HG03520 (cell line): ENCODE results near the gene KCNH1.

ENCODE experiments used
- ATAC-seq: cut with Tn5 transposase; IDR thresholded peaks from one replicate; pipeline ENCODE4 v1.9.1; 2021; ENCODE audit warnings: mild to moderate bottlenecking, moderate library complexity; ENCODE audit not compliant: unreplicated experiment

The KCNH1 gene

DNA sequence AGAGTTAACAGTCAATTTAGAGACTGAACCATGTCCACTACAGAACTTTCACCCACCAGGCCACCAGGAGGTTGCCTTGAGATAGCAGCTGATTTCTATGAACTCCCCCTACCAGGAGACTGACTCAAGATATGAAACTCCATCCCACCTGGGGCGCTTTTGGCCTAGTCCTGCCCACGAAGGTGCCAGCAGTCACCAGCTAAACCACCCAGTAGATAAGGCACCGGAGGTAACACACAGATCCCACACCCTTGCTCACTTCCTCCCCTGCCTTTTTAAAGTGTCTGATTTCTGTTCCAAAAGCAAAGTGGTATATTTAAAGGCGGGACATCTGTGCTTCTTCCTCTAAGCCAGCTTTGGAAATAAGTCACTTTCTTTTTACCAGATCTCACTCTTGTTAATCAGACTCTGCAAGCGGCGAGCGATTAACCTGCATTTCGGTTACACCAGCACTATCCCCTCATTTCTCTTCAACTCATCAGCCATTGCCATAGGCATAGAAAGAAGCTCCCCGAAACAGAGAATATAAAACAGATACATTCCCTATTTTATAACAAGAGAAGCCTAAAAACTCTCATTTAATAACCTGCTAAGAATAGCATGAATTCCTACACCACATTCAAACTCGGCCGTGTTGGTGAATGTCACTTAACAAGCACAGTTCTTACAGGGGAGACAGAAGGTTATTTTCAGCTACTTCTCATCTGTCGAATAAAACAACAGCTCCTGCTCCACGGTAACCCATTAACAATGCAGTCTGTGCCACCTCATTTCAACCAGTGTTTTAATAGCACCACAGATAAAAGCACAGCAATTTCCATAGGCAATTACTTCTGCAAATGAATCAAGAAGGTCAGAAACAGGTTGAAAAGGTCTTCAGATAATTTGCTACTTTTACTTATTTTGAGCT lies 318.1 kb downstream of the KCNH1 start:
- ATAC-seq = no peak

GRCh38 chr1:210814382-210815123 lies 319.4 kb downstream of the KCNH1 start:
- ATAC-seq = no peak

DNA sequence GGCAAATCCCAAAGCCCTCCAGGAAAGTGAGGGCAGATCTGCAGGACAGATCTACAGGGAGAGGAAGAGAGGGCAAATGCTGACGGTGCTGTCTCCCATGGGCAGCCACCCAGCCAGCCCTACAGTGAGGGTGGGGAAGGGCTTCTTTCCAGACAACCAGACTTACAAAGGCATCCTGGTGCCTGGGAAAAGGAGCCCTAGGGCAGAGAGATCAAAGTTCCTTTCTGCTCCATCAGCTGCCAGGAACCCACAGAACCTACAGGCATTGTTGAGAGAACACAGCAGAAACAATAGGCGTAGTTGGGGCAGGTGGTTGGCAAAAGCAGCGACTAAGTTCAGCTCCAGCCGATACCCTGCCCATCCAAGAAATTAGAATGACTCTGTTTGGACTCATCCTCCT lies 332.4 kb downstream of the KCNH1 start:
- ATAC-seq = no peak

- no peak for ATAC-seq
Measured at GRCh38 chr1:210800756-210801155, 333.2 kb downstream of the KCNH1 start.

DNA sequence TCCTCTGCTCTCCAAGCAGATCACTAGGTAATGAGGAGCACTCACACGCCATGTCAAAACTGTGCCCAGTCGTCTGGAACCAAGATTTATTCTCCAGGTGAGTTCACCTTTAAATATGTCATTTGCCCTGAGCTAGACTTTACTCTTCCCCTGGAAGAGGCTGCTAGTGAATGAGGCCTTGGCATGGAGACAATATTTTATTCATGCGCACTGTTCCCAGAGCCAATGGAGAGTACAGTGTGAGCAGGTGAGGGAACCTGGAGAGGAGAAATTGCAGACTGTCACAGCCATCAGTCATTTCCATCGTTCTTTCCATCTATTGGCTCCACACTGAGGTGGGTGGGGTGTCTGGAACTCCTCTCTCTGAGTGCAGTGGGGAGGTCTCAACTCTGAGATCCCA lies 333.6 kb downstream of the KCNH1 start:
- no peak for ATAC-seq

DNA sequence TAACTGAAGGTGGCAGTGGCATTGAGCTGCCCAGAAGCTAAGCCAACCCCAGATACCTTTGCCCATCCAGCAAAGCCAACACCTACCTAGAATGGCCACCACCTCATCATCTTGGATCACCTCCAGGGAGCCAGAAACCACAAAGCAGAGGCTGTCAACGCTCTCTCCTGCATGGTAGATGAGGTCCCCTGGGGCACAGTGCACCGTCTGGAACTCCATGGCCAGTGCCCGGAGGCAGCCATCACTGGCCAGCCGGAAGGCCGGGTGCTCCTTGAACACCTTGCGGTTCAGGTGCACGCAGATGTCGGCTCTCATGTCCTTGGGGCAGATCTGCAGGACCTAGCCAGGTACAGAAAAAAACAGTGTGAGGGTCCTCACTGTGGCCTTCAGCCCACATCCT lies 336.5 kb downstream of the KCNH1 start:
- ATAC-seq = no peak

DNA sequence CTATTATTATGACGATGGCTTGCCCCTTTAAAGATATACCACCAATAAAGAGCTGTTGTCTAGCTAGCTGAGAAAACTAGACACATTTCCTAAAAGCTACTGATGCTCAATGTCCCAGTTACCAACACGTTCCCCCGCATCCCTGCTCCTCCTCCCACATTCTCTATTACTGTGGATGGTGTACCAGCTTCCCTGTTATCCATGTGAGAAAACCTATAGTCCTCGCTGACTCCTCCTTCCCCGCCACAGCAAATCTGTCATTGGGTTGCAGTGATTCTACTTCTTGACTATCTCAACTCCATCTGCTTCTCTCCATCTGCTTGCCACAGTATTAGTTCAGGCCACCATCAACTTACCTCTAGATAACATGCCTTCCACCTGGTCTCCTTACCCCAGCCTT lies 337.5 kb downstream of the KCNH1 start:
- no peak for ATAC-seq

DNA sequence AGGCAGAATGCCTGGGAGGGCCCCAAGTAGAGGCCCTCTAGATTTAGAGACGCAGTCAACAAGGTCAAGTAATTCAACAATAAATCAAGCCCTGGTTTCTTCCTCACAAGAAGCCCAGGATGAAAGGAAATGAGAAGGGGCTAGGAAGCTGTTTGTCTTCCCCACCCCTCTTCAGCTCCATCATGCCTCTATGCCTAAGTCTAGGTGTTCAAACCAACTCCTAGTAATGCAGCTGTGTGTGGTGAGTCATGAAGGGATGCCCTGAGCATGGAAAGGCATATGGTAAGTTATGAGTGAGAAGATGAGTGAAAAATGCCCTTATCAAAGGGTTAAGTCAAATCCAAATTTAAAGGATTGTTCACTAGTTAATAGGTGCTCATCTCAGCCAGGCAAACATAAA lies 339.5 kb downstream of the KCNH1 start:
- no peak for ATAC-seq

DNA sequence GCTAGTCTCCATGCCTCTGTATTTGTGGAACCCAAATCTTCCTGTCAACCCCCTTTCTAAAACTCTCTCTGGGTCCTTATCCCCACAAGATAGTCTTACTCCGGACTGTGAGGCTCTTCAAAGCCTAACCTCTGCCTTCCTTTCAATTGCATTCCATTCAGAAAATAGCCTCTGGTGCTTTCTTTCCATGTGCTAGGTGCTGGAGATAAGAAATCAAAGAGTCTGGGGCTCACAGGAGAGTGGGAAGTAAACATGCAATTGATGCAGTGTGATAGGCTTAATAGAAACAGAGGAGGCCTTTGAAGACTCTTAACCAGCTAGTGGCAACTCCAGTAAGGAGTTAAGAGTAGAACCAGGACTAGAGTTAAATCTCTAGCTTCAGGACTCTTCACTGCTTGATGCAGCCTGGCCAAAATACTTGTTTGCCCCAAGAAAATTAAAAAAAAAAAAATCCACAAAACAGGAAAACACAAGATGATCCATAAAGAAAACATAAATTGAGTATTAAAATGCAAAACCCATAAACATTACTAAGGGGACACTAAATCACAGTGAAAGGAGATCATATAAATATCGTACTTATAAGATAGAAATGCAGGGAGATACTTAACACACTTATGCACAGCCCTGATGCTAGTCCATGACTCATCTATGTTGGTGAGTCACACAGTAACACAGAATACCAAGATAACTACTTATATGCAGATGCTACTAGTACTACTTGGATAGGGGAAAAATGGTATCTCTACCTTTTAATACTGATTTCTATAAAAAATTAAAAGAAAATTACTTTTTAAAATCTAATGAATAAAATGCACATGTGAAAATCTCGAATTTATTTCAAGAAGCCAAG lies 341.5 kb downstream of the KCNH1 start:
- no peak for ATAC-seq

DNA sequence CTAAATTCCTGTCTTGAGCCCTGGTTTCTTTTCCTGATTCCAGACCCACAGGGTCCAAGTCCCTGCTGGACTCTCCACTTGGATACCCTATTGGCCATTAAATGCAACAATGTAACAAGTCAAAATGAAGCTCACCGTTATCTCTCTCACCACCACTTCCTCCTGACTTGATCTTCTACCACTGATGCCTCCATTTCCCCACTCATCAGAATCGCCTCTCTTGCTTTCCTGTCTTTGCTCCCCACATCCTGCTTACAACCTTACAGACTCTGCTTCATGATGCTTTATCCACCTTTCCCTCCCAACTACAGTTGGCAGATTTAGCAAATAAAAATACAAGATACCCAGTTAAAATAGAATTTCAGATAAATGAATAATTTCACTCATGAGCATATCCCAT lies 343.8 kb downstream of the KCNH1 start:
- no peak for ATAC-seq

- no peak for ATAC-seq
Measured at GRCh38 chr1:210787800-210788199, 346.1 kb downstream of the KCNH1 start.

- no peak for ATAC-seq
Measured at GRCh38 chr1:210786546-210786945, 347.4 kb downstream of the KCNH1 start.

- ATAC-seq = no peak
Measured at GRCh38 chr1:210783925-210784324, 350.0 kb downstream of the KCNH1 start.

DNA sequence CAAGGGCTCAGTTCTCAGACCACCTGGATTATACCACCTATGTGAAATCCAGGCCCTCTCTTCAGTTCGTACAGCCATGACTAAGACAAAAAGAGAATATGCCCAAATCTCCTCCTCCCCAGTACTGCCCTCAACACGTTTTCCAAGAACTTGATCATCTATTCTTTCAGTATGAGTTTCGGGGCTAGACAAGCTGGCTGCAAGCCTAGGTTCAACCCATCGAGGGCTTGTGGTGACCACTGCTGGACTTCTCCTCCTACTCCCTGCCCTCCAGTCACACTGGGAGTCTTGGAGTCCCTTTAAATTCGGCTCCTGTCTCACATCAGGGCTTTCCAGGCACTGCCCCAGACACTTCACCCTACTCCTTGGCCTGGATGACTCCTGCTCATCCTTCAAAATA lies 352.3 kb downstream of the KCNH1 start:
- ATAC-seq = no peak

DNA sequence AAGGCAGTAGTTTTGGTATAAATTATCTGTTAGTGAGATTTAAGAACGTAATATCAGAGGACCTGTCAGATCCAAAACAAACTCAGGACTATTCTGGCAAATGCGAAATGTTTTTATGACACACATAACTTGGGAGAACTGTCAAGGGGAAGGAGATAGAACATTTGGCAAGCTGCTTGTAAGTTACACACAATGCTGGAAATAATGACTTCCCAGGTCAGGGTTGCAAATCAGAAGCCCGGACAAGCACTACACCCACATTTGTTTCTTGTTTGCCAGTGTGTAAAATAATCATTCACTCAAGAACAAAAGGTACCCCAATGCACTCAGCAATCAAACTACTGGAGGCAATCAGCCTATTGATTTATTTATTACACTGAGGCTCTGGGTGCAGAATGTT lies 354.7 kb downstream of the KCNH1 start:
- no peak for ATAC-seq

GRCh38 chr1:210777914-210778313 lies 356.0 kb downstream of the KCNH1 start:
- ATAC-seq = no peak

DNA sequence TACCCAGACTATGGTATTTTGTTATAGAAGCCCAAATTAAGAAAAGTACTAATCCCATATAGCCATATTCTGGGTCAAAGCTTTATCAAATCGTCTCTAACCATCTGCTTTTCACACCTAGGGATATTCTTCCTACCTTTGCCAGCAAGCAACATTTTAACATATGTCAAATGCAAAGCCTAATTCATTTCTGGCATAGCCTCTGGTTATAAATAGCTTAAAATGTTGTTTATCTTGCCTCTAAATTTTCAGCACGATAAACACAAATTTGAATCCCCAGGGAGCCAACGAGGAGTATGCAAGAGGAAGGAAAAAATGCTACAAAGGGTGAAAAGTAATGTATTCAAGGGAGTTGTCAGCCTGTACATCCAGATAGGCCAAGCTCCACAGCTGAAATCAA lies 357.2 kb downstream of the KCNH1 start:
- no peak for ATAC-seq

- ATAC-seq = no peak
Measured at GRCh38 chr1:210775289-210775688, 358.7 kb downstream of the KCNH1 start.

DNA sequence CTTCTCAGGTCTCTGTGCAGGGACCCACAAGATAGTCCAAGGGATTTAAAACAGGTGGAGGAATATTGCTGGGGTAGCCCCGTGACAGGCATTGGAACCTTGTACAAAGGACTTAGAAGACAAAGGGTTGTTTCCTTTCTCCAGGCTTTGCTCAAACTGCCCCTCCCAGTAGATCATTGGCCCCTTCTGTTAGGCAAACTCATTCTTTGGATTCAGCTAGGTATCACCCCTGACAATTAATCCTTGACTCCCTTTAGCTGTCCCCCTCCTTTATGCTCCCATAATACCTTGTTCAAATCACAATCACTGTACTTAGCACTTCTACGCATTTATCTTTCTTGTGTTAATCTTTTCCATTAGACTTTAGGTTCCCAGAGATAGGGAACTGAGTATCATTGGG lies 360.5 kb downstream of the KCNH1 start:
- ATAC-seq = no peak

GRCh38 chr1:210771131-210771530 lies 362.8 kb downstream of the KCNH1 start:
- ATAC-seq = no peak

DNA sequence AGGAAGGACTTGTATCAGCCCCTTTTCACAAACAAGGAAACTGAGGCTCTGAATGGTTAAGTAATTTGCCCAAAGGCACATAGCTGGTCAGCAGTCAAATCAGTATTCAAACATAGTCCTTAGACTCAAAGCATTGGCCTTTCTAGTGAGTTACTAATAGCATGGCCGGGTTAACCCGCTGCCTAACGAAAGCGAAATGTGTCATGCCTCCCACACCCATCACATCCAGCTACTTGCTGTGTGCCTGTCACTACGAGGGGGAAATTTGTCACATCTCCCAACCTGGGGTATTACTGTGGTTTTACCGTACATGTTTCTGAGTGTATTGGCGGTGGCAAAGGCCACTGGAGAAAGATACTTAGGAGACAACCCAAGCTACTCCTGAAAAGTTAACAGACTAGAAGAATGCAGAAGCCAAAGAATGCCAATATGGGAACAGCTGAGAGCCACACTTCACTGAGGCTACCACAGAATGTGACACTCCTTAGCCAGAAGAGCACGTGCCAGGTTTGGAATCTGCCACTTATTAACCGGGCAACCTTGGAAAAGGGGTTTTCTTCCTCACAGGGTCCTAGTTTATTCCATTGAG lies 363.5 kb downstream of the KCNH1 start:
- ATAC-seq = no peak
